ENCODE data around the gene ARHGEF12.

ARHGEF12 gene

GRCh38 chr11:120324932-120325810 lies 11.0 kb upstream of the ARHGEF12 start, which contains the start of gene TLCD5:
TLCD5 (plus strand) TSS chr11:120325299; CDS start chr11:120327442, 2,143 bp downstream.
- peak; percentile 36 to 62 for DNase-seq

GRCh38 chr11:120326228-120326627 lies 10.0 kb upstream of the ARHGEF12 start:
- no peak for DNase-seq

DNA sequence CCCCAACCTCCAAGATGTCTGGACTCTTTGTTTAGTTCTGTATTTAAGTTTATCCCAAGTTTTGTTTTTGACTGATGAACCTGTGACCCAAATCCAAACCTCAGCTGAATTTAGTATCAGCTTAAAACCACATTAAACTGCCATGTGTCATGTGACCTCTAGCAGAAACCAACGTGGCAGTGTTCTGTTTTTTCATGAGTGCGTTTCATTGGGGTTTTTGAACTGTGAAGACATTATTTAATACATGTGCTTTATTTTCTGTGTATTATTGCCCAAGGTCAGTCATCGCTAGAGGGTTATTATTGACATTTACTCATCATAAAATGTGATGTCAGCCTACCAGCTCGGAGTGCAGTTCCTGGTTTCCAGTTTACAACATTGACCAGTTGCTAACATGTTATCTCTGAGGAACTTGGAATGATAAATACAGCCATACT lies 9.3 kb upstream of the ARHGEF12 start:
- DNase-seq, result no peak

DNA sequence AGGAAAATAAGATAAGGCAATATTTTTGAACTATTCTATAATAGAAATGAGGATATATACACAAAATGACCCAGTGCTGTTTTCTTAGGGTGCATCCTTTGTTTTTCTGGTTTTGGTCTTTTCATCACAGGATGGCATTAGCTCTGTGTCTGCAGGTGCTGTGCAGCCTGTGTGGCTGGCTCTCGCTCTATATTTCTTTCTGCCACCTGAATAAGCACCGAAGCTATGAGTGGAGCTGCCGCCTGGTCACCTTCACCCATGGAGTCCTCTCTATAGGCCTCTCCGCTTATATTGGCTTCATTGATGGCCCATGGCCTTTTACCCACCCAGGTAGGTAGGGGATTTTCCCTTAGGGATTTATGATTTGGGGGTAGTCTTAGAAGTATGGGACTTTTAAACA lies 8.9 kb upstream of the ARHGEF12 start:
- no peak for DNase-seq

GRCh38 chr11:120329556-120329955 lies 6.7 kb upstream of the ARHGEF12 start:
- no peak for DNase-seq

- no peak for DNase-seq
Observed at GRCh38 chr11:120330045-120330444, 6.2 kb upstream of the ARHGEF12 start.

DNA sequence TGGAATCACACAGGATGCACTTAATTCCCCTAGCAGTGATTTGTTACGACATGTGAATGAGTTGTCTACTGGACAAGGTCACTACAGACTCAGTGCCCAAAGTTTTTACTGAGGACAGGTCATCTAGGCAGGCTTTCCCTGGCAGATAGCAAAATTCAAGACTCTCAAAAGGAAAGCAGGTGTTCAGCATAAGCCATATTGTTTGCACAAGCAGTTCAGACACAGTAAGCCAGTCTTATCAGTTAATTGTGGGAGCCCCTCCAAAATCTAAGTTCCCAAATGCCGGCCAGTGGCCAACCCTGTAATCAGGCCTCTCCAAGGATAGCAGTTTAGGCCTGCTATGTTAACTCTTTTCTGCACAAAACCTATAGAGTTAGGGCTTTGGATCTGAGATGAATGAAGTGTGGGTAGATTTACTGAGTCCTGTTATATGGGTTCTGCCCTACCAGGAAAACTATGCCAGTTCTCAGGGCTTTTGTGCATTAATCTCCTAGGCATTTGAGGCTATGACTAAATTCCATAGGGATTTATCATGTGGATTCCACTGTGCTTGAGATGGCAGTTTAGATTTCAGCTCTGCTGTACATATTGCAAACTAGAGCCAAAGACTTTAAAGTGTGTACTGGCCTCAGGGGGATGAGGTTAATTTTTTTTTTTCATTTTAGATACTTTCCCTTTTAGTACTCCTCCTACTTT lies 4.8 kb upstream of the ARHGEF12 start:
- DNase-seq, result no peak

GRCh38 chr11:120332822-120333716 lies 3.1 kb upstream of the ARHGEF12 start:
- no peak for DNase-seq

- no peak for DNase-seq
Observed at GRCh38 chr11:120333801-120334200, 2.4 kb upstream of the ARHGEF12 start.

- DNase-seq, result no peak
Observed at GRCh38 chr11:120334332-120334731, 1.9 kb upstream of the ARHGEF12 start.

- DNase-seq, result peak; percentile 50 to 73
Observed at GRCh38 chr11:120334894-120335462, 1.2 kb upstream of the ARHGEF12 start.

DNA sequence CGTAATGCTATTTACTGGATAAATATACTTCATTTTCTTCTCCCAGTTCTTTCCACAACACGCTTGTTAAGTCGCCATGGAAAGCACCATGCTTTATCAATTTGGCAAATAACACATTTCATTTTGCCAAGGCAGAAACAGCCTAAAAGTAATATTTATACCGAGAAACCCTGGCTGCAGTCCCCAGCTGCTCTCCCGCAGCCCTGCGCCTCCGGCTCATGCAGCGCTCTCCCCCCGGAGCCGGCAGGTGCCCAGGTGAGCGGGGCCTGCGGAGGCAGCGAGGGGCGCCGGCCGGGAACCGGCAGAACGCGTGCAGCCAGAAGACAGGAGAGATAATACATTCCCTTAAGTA lies 681 bp upstream of the ARHGEF12 start:
- no peak for DNase-seq

DNA sequence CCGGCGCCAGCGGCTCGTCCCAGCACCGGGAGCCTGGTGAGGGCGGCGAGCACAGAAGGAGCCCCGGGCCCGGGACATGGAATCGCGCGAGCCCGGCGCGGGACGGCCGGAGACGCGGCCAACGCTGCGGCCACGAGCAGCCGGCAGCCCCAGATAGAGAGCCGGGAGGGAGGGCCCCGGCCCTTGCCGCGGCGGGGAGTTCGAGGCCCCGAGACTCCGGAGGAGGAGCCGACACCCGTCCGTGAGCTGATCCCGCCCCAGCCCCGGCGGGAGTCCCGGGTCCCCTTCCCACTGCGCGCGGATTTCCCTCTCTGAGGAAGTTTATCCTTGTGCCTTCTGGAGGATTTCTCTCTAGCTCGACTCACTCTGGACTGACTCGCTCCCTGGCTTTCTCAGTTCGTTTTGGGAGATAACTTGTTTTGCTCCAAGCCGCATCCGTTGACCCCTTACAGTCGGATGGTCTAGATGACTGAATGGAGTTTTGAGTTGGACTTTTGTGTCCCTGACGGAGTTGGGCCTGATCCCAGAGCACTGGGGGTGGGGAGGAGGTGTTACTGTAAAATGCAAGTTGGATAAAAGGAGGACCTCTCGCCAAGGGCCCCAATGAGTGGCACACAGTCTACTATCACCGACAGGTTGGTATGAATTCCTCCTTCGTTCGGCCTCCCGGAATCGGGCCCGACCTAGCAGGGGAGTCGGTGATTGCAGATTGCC lies 585 bp downstream of the ARHGEF12 start:
- DNase-seq, result peak; percentile 50 to 53

GRCh38 chr11:120337355-120338106 lies 1.3 kb downstream of the ARHGEF12 start:
- no peak for DNase-seq

DNA sequence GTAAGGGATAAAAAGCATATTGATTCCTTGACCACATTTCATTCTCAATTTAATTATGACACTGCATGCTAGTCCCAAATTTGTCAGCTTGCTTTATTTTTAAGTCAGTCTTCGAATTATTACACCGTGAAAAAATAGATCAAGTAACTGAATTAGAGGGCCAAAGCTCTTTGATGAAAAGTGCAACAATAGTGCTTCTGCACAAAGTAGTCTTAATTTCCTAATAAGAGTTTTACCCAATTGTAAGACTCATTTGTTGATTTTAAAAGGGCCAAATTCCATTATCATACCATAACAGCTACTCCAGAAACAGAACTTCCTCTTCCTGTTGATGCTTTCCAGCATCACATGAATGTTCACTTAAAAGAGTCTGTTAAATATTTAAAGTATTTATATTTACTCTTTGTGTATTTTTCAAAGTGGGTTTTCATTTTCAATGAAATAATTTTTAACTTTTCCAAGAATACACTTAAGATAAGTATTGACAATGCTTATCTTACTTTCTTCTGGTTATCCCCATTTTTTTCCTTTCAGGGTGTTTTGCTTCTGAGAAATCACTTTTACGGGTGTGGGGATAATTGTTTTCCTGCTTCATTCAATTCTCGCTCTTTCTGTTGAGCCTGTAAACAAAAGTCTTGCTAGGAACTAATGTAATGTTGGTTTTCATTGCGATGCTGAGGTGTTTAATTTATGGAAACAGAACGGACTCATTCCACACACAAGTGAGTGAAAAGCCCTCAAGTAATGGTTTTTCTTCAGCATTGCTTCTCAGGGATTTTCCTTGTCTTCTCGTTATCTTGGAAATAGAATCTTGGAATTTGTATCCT lies 2.1 kb downstream of the ARHGEF12 start:
- no peak for DNase-seq

DNA sequence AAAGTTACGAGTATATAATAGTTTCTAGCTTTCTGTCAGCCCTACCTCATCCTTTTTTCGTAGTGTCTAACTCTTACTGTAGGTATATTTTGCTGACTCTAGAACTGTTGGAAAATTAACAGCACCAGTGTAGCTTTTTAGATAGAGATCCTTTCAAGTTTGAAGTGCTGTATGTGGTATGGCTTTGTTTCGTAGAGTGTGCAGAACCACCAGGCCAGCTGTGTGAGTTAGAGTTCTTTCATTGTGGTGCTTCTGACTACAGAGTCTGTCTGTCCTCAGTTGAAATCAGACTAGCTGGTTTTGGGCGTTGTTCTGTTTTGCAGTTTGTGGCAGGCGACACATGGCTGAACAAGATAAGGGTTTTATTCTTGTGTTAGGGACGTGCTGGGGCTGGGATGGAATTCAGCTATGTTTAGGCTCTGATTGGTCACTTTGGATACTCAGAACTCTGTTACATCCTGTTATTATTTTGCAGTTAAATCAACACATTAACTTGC lies 3.2 kb downstream of the ARHGEF12 start:
- no peak for DNase-seq

DNA sequence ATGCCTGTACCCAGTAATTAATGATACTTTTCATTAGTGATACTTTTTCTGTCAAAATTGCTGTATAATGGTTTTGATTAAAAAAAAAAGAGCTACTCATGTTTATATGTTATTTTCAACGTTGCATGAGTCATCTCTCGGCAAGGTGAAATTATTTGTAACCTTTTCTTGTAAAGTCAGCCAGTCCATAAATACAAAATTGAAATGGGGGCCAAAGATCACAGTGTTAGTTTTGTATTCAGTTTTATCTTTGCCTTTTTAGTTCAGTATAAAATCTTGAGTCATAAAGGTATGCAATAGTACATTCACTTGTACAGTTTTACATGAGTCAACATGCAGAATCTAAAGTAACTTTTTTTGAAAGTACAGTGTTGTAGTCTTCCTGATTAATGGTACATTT lies 4.3 kb downstream of the ARHGEF12 start:
- DNase-seq, result no peak

GRCh38 chr11:120342226-120342625 lies 6.0 kb downstream of the ARHGEF12 start:
- DNase-seq, result no peak

DNA sequence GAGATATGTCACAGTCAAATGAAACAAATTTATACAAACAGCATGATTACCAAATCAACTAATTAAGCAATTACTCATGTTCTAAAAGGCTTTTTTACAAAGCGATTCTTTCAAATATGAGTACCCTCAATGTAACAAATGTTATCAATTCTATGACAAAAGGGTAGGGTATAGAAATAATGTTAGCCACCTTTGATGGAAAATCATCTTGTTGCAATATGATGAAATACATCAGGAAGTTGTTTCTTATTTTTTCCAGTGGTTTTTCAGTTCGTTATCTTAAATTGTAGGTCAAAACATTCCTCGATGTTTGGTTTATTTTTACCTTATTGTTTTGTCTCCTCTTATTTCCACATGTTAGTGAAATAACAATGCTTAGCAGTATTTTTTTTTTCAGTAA lies 6.5 kb downstream of the ARHGEF12 start:
- DNase-seq, result no peak

DNA sequence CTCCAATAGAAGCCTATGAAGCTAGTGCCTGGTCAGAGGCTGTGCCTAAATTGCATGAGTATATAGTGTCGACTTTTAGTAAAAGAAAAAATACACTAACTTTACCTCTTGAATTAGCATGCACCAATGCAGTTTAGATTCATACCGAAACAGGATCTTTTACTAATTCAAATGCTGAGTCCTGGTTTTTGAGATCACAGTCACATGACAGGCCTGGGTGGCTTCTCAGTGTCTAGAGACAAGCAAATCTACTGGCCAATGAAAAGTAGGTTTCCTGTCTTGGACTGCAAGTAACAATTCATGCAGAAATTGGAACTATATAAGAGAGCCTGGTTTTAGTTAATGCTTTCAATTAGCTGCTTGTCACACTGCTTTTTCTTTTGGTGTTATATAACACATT lies 7.2 kb downstream of the ARHGEF12 start:
- DNase-seq, result no peak
